ENCODE measurements around the gene PIP4K2B.

GRCh38 chr17:38716368-38717005, 82.9 kb downstream of the PIP4K2B start:
- TF ChIP-seq CTCF (IDR thresholded peaks at IDR 0.05; ENCODE audit: poor library complexity) = no peak
- TF ChIP-seq EZH2phosphoT487 (IDR thresholded peaks at IDR 0.05; ENCODE audit: low read depth, severe bottlenecking, unreplicated experiment) = no peak
- TF ChIP-seq EZH2 (IDR thresholded peaks at IDR 0.05; ENCODE audit: borderline replicate concordance) = no peak
